ENCODE data around the gene NHERF1. TPM values are rescaled to one million over a fixed set of nuclear protein-coding genes. Genes with fewer than 3 reads are reported as not detected.

NHERF1 gene
- total and polyA plus RNA-seq, 2 of the 13 experiments (the other 11 are each of a cell fraction or from before 2014, with no cell fraction given), result 169 to 269 TPM

GRCh38 chr17:74776044-74776962 lies 27.9 kb downstream of the NHERF1 start, which contains the start of gene NAT9 (continued):
- TF ChIP-seq ZNF777 (CRISPR knock-in tag; IDR thresholded peaks at IDR 0.05) (0 out of 2 replicates have a peak, but pooled peaks have one; percentile 24), TMF1 (CRISPR knock-in tag; IDR thresholded peaks at IDR 0.05; ENCODE audit: low read depth) (no peak; the same call in 1 of the 2 replicates), SMYD3 (CRISPR knock-in tag; IDR thresholded peaks at IDR 0.05) (0 out of 2 replicates have a peak, but pooled peaks have one; percentile 15), ZGPAT (CRISPR knock-in tag; IDR thresholded peaks at IDR 0.05) (peak; percentile 82), CSRNP2 (CRISPR knock-in tag; conservative IDR thresholded peaks at IDR 0.05; ENCODE audit: low read depth) (no peak), PHF21A (CRISPR knock-in tag; IDR thresholded peaks at IDR 0.05) (peak; percentile 78), PRDM15 (CRISPR knock-in tag; IDR thresholded peaks at IDR 0.05) (no peak), DZIP1 (CRISPR knock-in tag; IDR thresholded peaks at IDR 0.05) (peak; percentile 83; the same call in 1 of the 2 replicates), PCBP2 (optimal IDR thresholded peaks at IDR 0.05; ENCODE audit: low read depth, low read length, poor library complexity, severe bottlenecking) (no peak), ZNF710 (CRISPR knock-in tag; IDR thresholded peaks at IDR 0.05; ENCODE audit: borderline replicate concordance) (no peak; the same call in 1 of the 2 replicates), JARID2 (CRISPR knock-in tag; IDR thresholded peaks at IDR 0.05; ENCODE audit: insufficient replicate concordance) (peak; percentile 81), ZNF563 (CRISPR knock-in tag; IDR thresholded peaks at IDR 0.05) (0 out of 2 replicates have a peak, but pooled peaks have one; percentile 33), ATRX (CRISPR knock-in tag; IDR thresholded peaks at IDR 0.05; ENCODE audit: borderline replicate concordance) (no peak), ZNF597 (CRISPR knock-in tag; IDR thresholded peaks at IDR 0.05) (no peak)
